ENCODE results near the gene FAM13C.

Gene FAM13C

GRCh38 chr10:59289853-59290252 lies 72.5 kb downstream of the FAM13C start:
- Mint-ChIP-seq H3K4me3 (no peak overlapping the region), H3K27me3 (no peaks in the 10 kb centered on the region), H3K36me3 (no peaks in the 10 kb centered on the region), H3K9me3 (no peaks in the 10 kb centered on the region), H3K27ac (no peak overlapping the region), H3K4me1 (no peaks in the 10 kb centered on the region)
- DNase-seq (ENCODE audit: low spot score in 2 of 2) (no peak), ATAC-seq (ENCODE audit: low read depth) (no peak)

DNA sequence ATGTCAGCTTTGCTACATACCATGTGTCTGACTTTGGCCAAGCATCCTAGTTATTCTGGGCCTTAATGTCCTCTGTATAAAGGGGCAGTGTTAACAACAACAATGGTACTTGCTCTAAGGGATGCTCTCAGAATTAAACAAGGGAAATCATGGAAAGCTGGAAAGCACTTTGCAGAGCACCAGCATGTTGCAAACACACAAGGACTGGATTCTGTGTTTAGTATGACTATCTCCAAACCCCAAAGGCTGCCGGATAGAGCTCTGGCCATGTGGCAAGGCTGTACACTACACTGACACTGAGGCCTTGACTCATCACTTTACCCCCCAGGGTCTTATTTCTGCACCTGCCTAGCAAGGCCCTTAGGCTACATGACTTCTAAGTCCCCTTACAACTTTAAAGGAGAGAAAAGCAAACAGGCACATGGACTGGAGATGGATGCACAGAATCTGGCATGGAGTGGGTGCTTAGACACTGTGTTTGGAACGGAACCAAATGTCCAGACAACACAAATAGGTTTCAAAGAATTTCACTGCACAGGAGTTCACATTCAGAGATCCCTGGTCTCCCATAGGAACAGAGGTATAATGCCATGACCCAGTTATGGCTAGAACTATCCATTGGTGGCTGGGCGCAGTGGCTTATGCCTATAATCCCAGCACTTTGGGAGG lies 74.6 kb downstream of the FAM13C start:
- H3K27me3 Mint-ChIP-seq, result peaks cover 6% of the 10 kb centered on the region
- DNase-seq (ENCODE audit: low spot score in 2 of 2), result no peak
- no peaks in the 10 kb centered on the region for H3K36me3 Mint-ChIP-seq

DNA sequence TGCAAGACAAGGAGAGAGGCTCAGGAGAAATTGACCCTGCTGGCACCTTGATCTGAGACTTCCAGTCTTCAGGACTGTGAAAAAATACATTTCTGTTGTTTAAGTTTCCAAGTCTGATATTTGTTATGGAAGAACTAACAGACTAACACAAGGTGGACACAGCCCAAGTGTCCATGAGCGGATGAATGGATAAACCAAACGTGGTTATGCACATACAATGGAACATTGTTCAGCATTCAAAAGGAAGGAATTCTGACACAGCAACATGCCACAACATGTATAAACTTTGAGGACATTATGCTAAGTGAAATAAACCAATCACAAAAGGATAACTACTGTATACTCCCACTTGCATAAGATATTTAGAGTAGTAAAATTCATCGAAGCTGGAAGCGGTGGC lies 76.5 kb downstream of the FAM13C start:
- H3K27ac Mint-ChIP-seq, result no peak overlapping the region
- peaks cover 2% of the 10 kb centered on the region for H3K9me3 Mint-ChIP-seq
- H3K4me1 Mint-ChIP-seq, result no peaks in the 10 kb centered on the region
- H3K36me3 Mint-ChIP-seq, result no peaks in the 10 kb centered on the region
- no peak for DNase-seq (ENCODE audit: low spot score in 2 of 2)
- no peak overlapping the region for H3K4me3 Mint-ChIP-seq
- no peak for ATAC-seq (ENCODE audit: low read depth)
- H3K27me3 Mint-ChIP-seq, result peaks cover 6% of the 10 kb centered on the region

More for the DNA sequence above, 74.6 kb downstream of the FAM13C start:
- peaks cover 2% of the 10 kb centered on the region for H3K9me3 Mint-ChIP-seq
- H3K4me3 Mint-ChIP-seq, result no peak overlapping the region
- ATAC-seq (ENCODE audit: low read depth), result no peak
- no peak overlapping the region for H3K27ac Mint-ChIP-seq
- no peaks in the 10 kb centered on the region for H3K4me1 Mint-ChIP-seq

DNA sequence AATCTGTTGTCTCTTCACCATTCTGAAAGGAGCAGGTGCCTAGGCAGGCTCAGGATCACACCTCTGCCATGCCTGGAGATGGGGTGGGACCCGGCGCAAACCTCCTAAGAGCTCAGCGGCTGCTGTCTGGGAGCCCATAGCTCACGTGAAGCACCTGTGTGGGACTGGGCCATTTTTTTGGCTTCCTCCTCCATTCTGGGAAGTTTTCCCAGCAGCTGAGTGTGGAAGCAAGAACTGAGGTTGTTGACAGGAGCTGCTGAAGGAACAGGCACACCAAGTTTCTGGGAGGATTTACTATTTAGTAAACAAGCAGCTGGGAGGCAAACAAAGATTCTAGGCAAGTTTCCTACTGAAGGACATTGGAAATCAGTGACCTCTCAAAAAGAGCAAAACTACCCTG lies 77.3 kb downstream of the FAM13C start:
- Mint-ChIP-seq H3K27me3 (peaks cover 8% of the 10 kb centered on the region), H3K27ac (no peak overlapping the region), H3K9me3 (peaks cover 2% of the 10 kb centered on the region), H3K4me3 (no peak overlapping the region), H3K36me3 (no peaks in the 10 kb centered on the region), H3K4me1 (no peaks in the 10 kb centered on the region)
- DNase-seq (ENCODE audit: low spot score in 2 of 2) (no peak), ATAC-seq (ENCODE audit: low read depth) (no peak)

DNA sequence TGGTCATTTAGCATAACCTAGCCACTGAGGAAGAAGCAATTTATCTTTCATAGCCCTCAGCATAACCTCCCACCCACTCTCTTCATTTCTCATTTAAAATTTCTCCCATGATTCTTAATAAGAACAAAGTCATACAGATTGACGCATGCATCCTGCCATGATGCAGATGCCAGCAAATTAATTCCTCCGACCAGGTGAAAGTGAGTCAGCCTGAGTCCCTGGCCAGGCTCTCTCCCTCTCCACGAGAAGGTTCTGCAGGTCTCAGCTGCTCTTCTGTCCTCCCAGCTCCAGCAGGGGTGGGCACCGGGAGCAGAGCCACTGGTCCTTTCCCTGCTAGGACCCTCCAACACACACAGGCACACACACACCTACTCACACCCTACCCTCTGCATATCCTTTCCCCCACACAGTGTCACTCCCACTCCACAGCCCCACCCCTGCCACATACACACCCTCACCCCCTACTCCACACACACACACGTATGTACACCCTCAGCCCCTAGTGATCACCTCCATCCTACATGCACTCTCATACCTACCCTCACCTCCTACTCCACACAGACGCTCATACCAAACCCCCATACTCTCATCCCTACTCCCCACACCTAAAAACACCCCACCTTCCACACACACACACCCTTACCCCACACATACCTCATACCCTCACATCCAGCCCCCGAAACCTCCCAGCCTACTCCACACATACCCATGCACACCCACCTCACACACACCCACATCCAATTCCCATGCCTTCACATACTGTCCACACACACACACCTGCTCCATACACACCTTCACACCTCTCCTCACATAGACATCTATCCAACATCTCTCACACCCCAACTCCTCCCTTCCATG lies 78.0 kb downstream of the FAM13C start:
- ATAC-seq (ENCODE audit: low read depth), result no peak
- H3K27me3 Mint-ChIP-seq, result peaks cover 8% of the 10 kb centered on the region
- no peaks in the 10 kb centered on the region for H3K36me3 Mint-ChIP-seq
- no peak overlapping the region for H3K4me3 Mint-ChIP-seq
- DNase-seq (ENCODE audit: low spot score in 2 of 2), result no peak
- H3K9me3 Mint-ChIP-seq, result peaks cover 2% of the 10 kb centered on the region
- no peak overlapping the region for H3K27ac Mint-ChIP-seq
- H3K4me1 Mint-ChIP-seq, result no peaks in the 10 kb centered on the region

DNA sequence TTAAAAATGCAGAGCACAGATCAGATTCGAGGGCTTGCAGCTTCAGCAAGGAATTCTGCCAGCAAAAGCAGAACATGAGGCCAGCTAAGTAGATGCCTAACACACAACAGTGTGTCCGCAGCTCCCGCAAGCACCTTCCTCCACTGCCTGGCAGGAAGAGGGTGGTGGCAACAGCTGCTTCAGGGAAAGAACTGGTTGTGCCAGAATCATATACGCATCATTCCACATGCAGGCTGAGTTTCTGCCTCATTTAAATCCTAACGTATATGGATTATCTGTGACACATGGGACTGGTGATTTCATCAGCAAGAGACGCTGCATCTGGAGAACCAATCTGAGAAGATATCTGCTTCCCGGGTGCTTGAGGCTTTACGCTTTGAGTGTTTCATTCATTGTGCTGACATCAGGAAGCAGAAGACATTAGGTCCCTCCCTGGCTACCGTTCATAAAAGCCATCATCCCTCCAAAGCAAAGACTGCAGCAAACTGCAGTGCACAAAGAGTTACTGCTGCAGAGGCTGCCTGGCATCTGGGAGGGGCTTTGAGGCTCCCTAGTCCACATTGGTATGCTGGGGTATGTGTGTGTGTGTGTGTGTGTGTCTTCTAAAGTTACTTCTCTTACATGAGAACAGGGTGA lies 78.8 kb downstream of the FAM13C start:
- Mint-ChIP-seq H3K9me3 (peaks cover 2% of the 10 kb centered on the region), H3K27me3 (peaks cover 8% of the 10 kb centered on the region), H3K27ac (no peak overlapping the region), H3K4me1 (no peaks in the 10 kb centered on the region), H3K36me3 (no peaks in the 10 kb centered on the region), H3K4me3 (no peak overlapping the region)
- ATAC-seq (ENCODE audit: low read depth), result no peak
- DNase-seq (ENCODE audit: low spot score in 2 of 2), result no peak

DNA sequence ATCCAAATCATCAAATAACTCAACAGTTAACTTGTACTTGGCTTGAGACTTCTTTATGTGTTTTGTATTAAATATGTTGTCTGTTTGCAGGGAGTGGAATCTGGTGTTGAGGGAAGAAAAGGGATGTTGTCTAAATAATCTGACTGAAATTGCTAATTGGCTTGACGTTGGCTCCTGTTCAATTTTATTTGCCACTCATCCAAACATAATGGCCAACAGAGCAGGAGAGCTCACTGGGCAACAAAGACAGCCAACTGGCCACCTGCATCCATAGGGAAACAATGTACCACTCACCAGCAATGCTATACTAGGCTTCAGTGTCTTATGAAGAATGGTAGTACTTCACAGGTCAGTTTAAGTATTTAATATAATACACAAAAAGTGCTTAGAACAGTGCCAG lies 80.5 kb downstream of the FAM13C start:
- no peaks in the 10 kb centered on the region for H3K36me3 Mint-ChIP-seq
- DNase-seq (ENCODE audit: low spot score in 2 of 2) (no peak), ATAC-seq (ENCODE audit: low read depth) (no peak)
- peaks cover 2% of the 10 kb centered on the region for H3K9me3 Mint-ChIP-seq
- H3K4me1 Mint-ChIP-seq, result no peaks in the 10 kb centered on the region
- no peak overlapping the region for H3K4me3 Mint-ChIP-seq
- H3K27me3 Mint-ChIP-seq, result peaks cover 8% of the 10 kb centered on the region
- H3K27ac Mint-ChIP-seq, result no peak overlapping the region

DNA sequence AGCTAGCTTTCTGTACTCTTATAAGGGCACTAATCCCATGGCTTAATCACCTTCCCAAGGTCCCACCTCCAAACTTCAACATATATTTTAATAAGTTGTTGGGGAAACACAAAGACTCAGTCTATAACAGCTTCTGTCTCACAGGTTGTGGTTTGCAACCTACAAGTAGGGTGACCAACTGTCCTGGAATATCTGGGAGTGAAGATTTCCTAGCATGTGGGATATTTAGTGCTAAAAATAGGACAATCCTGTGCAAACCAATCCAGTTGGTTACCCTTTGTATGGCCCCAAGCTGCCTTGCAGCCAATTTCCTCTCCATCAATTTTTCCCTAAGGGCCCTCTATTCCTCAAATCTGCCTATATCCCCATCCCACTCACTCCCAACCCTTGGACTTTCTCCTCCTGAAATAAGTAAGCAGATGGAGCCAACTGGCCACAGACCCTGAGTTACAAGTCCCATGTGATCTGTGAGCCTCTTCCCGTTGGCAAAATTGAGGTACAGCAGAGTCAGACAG lies 82.3 kb downstream of the FAM13C start:
- Mint-ChIP-seq H3K9me3 (peaks cover 2% of the 10 kb centered on the region), H3K4me1 (no peaks in the 10 kb centered on the region), H3K27me3 (peaks cover 8% of the 10 kb centered on the region), H3K27ac (no peak overlapping the region), H3K36me3 (no peaks in the 10 kb centered on the region), H3K4me3 (no peak overlapping the region)
- DNase-seq (ENCODE audit: low spot score in 2 of 2) (no peak), ATAC-seq (ENCODE audit: low read depth) (no peak)

DNA sequence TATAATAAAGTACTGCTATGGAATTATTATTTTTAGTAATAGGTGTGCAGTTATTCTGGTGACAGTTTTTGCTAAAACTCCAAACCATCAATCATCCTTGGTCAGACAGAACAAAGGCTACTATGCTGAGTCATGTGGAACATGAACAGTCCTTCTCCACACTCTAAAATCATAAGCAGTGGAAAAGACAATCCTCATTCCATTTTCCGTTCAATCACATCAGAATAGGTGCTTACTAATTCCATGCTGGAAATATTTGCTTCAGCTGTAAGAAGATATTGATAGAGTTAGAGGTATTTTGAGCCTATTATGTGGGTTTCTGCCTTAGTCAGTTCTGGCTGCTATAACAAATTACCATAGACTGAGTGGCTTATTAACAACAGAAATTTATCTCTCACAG lies 82.9 kb downstream of the FAM13C start:
- no peak for DNase-seq (ENCODE audit: low spot score in 2 of 2)

DNA sequence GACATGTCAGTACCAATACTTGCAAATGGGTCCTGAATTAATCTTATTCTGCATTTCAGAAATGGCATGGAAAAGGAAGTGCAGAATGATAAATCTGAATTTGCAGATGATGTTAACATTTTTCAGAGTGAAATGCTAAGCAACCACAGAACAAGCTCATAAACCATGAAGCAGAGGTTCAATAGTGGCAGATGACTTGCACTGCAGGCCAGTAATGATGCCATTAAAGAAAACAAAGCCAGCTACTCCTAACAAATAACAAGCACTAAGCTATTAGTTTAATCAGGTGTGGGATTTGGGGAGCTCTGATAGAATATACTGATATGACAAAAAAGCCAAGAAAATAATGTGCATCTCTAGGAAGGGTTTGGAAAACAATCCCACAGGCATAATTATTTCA lies 85.4 kb downstream of the FAM13C start:
- H3K4me1 Mint-ChIP-seq, result no peaks in the 10 kb centered on the region
- H3K27me3 Mint-ChIP-seq, result peaks cover 2% of the 10 kb centered on the region
- DNase-seq (ENCODE audit: low spot score in 2 of 2) (no peak), ATAC-seq (ENCODE audit: low read depth) (no peak)
- no peaks in the 10 kb centered on the region for H3K9me3 Mint-ChIP-seq
- no peak overlapping the region for H3K4me3 Mint-ChIP-seq
- H3K27ac Mint-ChIP-seq, result no peak overlapping the region
- H3K36me3 Mint-ChIP-seq, result no peaks in the 10 kb centered on the region

More for the DNA sequence above, 82.9 kb downstream of the FAM13C start:
- ATAC-seq (ENCODE audit: low read depth), result no peak
- H3K27me3 Mint-ChIP-seq, result peaks cover 4% of the 10 kb centered on the region
- H3K4me1 Mint-ChIP-seq, result no peaks in the 10 kb centered on the region
- H3K27ac Mint-ChIP-seq, result no peak overlapping the region
- no peaks in the 10 kb centered on the region for H3K36me3 Mint-ChIP-seq
- H3K9me3 Mint-ChIP-seq, result no peaks in the 10 kb centered on the region
- no peak overlapping the region for H3K4me3 Mint-ChIP-seq

DNA sequence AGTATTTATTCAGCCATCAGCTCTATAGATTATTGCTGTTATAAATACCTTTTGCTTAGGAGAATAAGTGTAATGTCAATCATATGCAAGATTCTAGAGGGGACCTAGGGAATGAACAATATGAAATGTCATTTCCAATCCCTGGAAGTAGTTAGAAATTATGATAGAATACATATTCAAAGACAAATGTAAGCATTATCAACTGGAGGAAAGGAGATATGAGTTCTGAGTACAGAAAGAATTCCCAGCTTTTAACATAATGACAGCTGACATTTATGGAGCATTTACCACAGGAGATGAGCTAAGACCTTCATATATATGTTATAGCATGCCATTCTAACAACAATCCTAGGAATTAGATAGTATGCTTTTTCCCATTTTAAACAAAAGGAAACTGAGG lies 86.2 kb downstream of the FAM13C start:
- DNase-seq (ENCODE audit: low spot score in 2 of 2), result no peak
- no peak overlapping the region for H3K4me3 Mint-ChIP-seq
- H3K4me1 Mint-ChIP-seq, result no peaks in the 10 kb centered on the region
- no peaks in the 10 kb centered on the region for H3K9me3 Mint-ChIP-seq
- no peak for ATAC-seq (ENCODE audit: low read depth)
- peaks cover 2% of the 10 kb centered on the region for H3K27me3 Mint-ChIP-seq
- no peak overlapping the region for H3K27ac Mint-ChIP-seq
- H3K36me3 Mint-ChIP-seq, result no peaks in the 10 kb centered on the region

DNA sequence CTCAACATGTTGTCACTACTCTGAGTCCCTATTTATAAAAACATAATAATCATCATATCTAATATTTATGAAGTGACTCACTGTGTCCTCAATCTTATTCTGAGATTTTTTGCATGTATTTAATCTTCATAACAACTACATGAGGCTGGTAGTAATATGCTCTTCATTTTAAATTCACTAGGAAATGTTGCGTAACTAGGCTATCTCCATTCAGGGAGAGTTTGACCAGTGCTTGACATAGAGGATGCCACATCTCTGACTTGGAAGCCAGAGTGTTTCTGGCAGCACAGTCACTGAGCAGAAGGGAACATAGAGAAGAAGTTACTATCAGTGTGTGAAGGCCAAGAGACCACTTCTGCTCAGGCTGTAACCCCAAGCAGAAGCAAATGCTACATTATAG lies 88.9 kb downstream of the FAM13C start:
- H3K9me3 Mint-ChIP-seq, result no peaks in the 10 kb centered on the region
- H3K4me1 Mint-ChIP-seq, result no peaks in the 10 kb centered on the region
- no peak for DNase-seq (ENCODE audit: low spot score in 2 of 2)
- H3K4me3 Mint-ChIP-seq, result no peak overlapping the region
- no peaks in the 10 kb centered on the region for H3K36me3 Mint-ChIP-seq
- no peak for ATAC-seq (ENCODE audit: low read depth)
- H3K27ac Mint-ChIP-seq, result no peak overlapping the region
- H3K27me3 Mint-ChIP-seq, result no peaks in the 10 kb centered on the region

GRCh38 chr10:59272061-59272460 lies 90.3 kb downstream of the FAM13C start:
- no peak for DNase-seq (ENCODE audit: low spot score in 2 of 2)
- H3K4me1 Mint-ChIP-seq, result no peaks in the 10 kb centered on the region
- no peaks in the 10 kb centered on the region for H3K9me3 Mint-ChIP-seq
- no peaks in the 10 kb centered on the region for H3K36me3 Mint-ChIP-seq
- H3K27ac Mint-ChIP-seq, result no peak overlapping the region
- ATAC-seq (ENCODE audit: low read depth), result no peak
- H3K4me3 Mint-ChIP-seq, result no peak overlapping the region
- no peaks in the 10 kb centered on the region for H3K27me3 Mint-ChIP-seq

- H3K36me3 Mint-ChIP-seq, result no peaks in the 10 kb centered on the region
- H3K4me3 Mint-ChIP-seq, result no peak overlapping the region
- ATAC-seq (ENCODE audit: low read depth), result no peak
- no peaks in the 10 kb centered on the region for H3K4me1 Mint-ChIP-seq
- no peaks in the 10 kb centered on the region for H3K9me3 Mint-ChIP-seq
- DNase-seq (ENCODE audit: low spot score in 2 of 2), result no peak
- H3K27me3 Mint-ChIP-seq, result no peaks in the 10 kb centered on the region
- H3K27ac Mint-ChIP-seq, result no peak overlapping the region
Observed at GRCh38 chr10:59271160-59271559, 91.2 kb downstream of the FAM13C start.
